ENCODE measurements around the gene TSC1. TPM values are rescaled to one million over a fixed set of nuclear protein-coding genes. Genes with fewer than 3 reads are reported as not detected.

TSC1 gene
- total and polyA plus RNA-seq, 7 donors = 4.2 to 55.9 (median 35.3) TPM

GRCh38 chr9:132876849-132877248 lies 67.6 kb downstream of the TSC1 start:
- Histone ChIP-seq H3K36me3 (no peaks in the 10 kb centered on the region), H3K9me3 (no peaks in the 10 kb centered on the region), H3K4me3 (no peak overlapping the region), H3K4me1 (peaks cover 0 to 14% (median 2%) of the 10 kb centered on the region in 4 donors), H3K27ac (no peak overlapping the region), H3K27me3 (no peaks in the 10 kb centered on the region)
- no peak for DNase-seq
- intact Hi-C loops (cut with DNase I) = loop anchor here (5.0 kb wide), 1 partner anchor 65 kb away; the partner anchor contains the start of gene TSC1
- WGBS, 2 donors = 90 to 96% methylated on average over 3 of the region's 3 CpGs
- TF ChIP-seq POLR2AphosphoS5 (IDR thresholded peaks at IDR 0.05) = no peak
- no peak for TF ChIP-seq CTCF (IDR thresholded peaks at IDR 0.05)
- TF ChIP-seq EP300 (IDR thresholded peaks at IDR 0.05) = no peak
- TF ChIP-seq POLR2A (IDR thresholded peaks at IDR 0.05) = no peak

DNA sequence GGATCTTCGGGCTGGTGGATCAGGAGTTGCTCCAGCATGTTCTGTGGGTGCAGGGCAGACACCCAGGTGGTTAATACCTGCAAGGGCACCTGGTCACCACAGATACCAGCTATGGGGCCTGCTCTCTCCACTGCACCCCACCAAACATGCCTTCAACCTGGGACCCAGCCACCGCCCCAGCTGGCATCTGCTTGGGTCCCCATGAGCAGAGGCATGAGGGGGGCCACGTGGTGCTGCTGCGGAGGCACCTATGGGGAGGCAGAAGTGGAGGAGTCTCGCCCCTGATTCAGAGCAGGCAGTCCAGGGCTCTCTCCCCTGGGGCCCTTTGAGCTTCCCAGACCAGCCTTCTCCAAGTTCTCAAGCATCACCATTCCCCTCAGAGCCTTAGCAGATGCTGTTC lies 69.3 kb downstream of the TSC1 start:
- Histone ChIP-seq H3K4me3 (no peak overlapping the region), H3K36me3 (no peaks in the 10 kb centered on the region), H3K9me3 (no peaks in the 10 kb centered on the region), H3K27me3 (no peaks in the 10 kb centered on the region), H3K4me1 (peaks cover 0 to 31% (median 4%) of the 10 kb centered on the region in 4 donors), H3K27ac (no peak overlapping the region)
- 78 to 83% methylated on average over 5 of the region's 5 CpGs for WGBS, 2 donors
- intact Hi-C loops (cut with DNase I) = loop anchor here (5.0 kb wide), 1 partner anchor 67 kb away; the partner anchor contains the start of gene TSC1
- DNase-seq = no peak
- no peak for TF ChIP-seq EP300 (IDR thresholded peaks at IDR 0.05)
- no peak for TF ChIP-seq POLR2A (IDR thresholded peaks at IDR 0.05)
- no peak for TF ChIP-seq CTCF (IDR thresholded peaks at IDR 0.05)
- no peak for TF ChIP-seq POLR2AphosphoS5 (IDR thresholded peaks at IDR 0.05)

DNA sequence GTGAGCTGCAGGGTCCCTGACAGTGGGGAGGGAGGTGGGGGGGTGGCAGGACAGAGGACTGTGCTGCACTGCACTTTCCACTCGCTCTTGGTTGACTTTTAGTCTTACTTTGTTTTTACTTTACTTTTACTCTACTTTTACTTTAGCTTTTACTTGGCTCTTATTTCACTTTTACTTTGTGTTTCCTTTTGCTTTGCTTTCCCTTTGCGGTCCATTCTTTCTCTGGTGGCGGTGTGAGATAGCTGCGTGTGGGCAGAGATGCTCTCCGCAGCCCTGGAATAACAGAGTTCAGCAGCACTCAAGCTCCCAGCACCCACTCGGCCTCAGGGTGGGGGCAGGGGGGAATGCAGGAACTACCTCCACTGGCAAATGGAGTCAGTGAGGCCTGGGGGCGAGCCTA lies 71.0 kb downstream of the TSC1 start:
- H3K4me1 ChIP-seq = peaks cover 0 to 33% (median 5%) of the 10 kb centered on the region in 4 donors
- TF ChIP-seq POLR2AphosphoS5 (IDR thresholded peaks at IDR 0.05) = no peak
- TF ChIP-seq CTCF (IDR thresholded peaks at IDR 0.05) = no peak
- no peak for TF ChIP-seq POLR2A (IDR thresholded peaks at IDR 0.05)
- no peak for TF ChIP-seq EP300 (IDR thresholded peaks at IDR 0.05)
- no peaks in the 10 kb centered on the region for H3K36me3 ChIP-seq
- H3K27ac ChIP-seq = no peak overlapping the region
- H3K9me3 ChIP-seq = no peaks in the 10 kb centered on the region
- no peak for DNase-seq
- intact Hi-C loops (cut with DNase I) = no loop called here
- H3K4me3 ChIP-seq = no peak overlapping the region
- no peaks in the 10 kb centered on the region for H3K27me3 ChIP-seq
- WGBS, 2 donors = 70 to 84% methylated on average over 7 of the region's 7 CpGs

DNA sequence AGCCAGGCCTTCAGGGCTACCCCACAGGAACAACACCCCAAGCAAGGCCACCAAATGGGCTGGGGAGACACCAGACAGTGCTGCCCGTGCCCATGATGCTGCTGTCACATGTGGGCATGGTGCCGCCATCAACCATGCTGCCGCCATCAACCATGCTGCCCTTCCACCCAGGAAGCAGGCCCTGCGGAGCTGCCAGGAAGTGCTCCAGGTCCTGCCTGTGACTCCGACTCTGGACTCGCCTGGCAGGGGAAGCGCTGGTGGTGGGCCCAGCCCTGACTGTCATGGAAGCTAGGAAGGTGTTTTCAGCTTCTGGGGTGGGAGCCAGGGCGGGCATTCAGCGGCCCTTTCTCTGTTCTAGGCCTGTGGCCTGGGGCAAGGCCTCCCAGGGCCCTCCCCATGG lies 75.2 kb downstream of the TSC1 start:
- Histone ChIP-seq H3K9me3 (no peaks in the 10 kb centered on the region), H3K4me3 (no peak overlapping the region), H3K4me1 (peaks cover 0 to 25% (median 2%) of the 10 kb centered on the region in 4 donors), H3K36me3 (no peaks in the 10 kb centered on the region), H3K27me3 (no peaks in the 10 kb centered on the region), H3K27ac (no peak overlapping the region)
- intact Hi-C loops (cut with DNase I) = no loop called here
- DNase-seq = no peak
- no peak for TF ChIP-seq CTCF (IDR thresholded peaks at IDR 0.05)
- no peak for TF ChIP-seq POLR2A (IDR thresholded peaks at IDR 0.05)
- TF ChIP-seq POLR2AphosphoS5 (IDR thresholded peaks at IDR 0.05) = no peak
- TF ChIP-seq EP300 (IDR thresholded peaks at IDR 0.05) = no peak
- 96% methylated on average over 9 of the region's 9 CpGs for WGBS, 2 donors

DNA sequence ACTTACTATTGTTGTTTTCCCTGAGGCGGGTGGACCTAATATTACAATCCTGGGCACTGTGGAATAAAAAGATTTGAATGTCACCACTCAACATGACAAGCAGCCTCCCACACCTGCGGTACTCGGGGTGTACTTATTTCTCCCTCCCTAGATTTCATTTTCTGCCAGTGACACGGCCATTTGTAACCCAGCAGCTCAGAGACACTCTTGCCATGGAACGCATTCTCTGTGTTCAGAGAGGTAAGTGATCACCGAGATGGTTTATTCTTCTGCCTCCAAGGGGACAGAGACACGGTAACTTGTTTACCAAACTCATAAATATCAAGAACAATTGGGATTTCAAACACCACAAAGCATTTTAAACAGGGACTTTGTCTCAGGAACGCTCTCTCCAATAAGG lies 77.5 kb downstream of the TSC1 start:
- TF ChIP-seq POLR2AphosphoS5 (IDR thresholded peaks at IDR 0.05) (no peak), POLR2A (IDR thresholded peaks at IDR 0.05) (no peak), EP300 (IDR thresholded peaks at IDR 0.05) (no peak), CTCF (IDR thresholded peaks at IDR 0.05) (no peak)
- WGBS, 2 donors = 82 to 88% methylated on average over 8 of the region's 8 CpGs
- no peak for DNase-seq
- Histone ChIP-seq H3K4me3 (no peak overlapping the region), H3K27me3 (no peaks in the 10 kb centered on the region), H3K27ac (no peak overlapping the region), H3K36me3 (no peaks in the 10 kb centered on the region), H3K9me3 (no peaks in the 10 kb centered on the region), H3K4me1 (peaks cover 0 to 24% (median 2%) of the 10 kb centered on the region in 4 donors)
- intact Hi-C loops (cut with DNase I) = no loop called here
